Measurements from ENCODE around the gene KRI1. TPM values are rescaled to one million over a fixed set of nuclear protein-coding genes. Genes with fewer than 3 reads are reported as not detected.

Gene KRI1
- 10 to 100 TPM; 73.3 to 75.3 TPM for total RNA-seq

DNA sequence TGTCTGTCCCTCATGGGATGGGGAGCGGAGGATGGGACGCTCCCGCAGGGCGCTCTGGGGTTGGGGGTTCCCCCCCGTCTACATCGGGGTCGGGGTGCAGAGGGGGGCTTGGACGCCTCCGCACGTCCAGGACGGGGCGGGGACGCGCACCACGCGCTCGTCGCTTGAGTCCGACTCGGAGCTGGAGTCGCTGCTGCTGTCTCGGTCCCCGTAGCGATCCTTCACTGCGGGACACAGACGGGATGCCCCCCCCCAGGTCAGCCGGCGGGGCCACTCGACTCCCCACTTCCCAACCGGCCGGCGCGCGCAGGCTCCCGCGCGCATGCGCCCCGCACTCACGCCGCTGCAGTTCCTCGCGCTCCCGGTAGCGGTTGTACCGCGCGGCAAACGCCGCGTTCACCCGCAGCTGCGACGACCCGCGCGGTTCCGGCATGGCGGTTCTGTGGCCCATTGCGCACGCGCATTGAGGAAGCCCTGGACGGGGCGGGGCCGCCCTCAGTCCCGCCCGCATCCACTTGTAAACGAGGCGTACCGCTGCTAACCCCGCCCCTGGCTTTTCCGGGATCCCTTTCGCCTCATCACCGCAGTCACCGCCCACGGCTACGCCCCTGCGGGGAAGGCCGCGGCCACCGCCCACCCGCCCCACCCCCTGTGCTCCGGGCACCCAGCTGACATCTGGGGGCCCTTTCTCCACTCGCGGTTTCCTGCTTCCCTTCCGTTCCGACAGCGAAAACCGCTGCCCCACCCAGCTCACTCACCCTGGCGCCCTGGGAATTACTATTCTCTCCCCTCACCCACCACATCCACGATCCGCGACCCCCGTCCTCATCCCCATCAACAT lies at the start of gene KRI1:
Gene KRI1, minus strand, starts transcription at position 444 of the 841 bp plus-strand sequence. Its CDS starts 11 bp downstream, at position 433.
- POLR2A ChIA-PET: interaction anchor here (0.6 to 2.1 kb wide), 4 partner anchors 10 to 140 kb away, joined by 3 to 6 read pairs (median 4); no protein-coding TSS in a partner anchor
- CTCF ChIA-PET: interaction anchor here (0.6 to 3.9 kb wide), 10 partner anchors 10 to 380 kb away, joined by 3 to 26 read pairs (median 5); no protein-coding TSS in a partner anchor

DNA sequence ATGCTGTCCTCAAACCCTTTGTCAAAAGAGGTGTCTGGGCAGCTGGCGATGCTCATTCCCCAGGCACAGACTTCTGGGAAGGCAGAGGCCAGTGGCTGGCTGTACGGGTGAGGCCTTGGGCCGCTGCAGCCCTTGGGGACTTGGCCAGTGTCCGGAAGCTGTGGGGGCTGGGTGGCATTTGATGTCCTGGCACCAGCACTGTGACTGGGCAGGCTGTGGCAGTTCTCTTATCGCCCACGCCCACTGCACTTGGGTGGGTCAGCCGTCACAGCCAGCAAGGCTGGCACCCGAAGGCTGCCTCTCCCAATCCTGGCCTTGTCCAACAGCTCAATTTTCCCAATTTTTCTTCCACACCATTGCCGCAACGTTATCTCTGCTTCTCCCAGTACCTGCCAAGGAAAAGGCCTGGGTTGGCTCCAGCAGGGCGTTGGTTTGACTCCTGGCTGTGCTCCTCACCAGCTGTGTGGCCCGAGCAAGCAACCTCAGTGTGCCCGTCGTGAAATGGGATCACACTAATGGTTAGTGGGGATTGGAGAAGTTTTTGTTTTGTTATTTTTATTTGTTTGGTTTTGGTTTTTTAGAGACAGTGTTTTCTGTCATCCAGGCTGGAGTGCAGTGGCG lies 46.8 kb upstream of the KRI1 start:
- POLR2A ChIA-PET: no interaction called here

GRCh38 chr19:10611907-10612306 lies 46.1 kb upstream of the KRI1 start:
- CTCF ChIA-PET: interaction anchor here (0.9 to 1.6 kb wide), 2 partner anchors 30 to 33 kb away, joined by 4 to 11 read pairs; no protein-coding TSS in a partner anchor
- POLR2A ChIA-PET: no interaction called here

More for the DNA sequence above, 46.8 kb upstream of the KRI1 start:
- CTCF ChIA-PET: interaction anchor here (0.9 to 1.6 kb wide), 2 partner anchors 31 to 32 kb away, joined by 4 to 11 read pairs; no protein-coding TSS in a partner anchor

- POLR2A ChIA-PET: no interaction called here
- CTCF ChIA-PET: interaction anchor here (1.1 to 4.3 kb wide), 4 partner anchors 14 to 95 kb away, joined by 5 to 28 read pairs (median 16); no protein-coding TSS in a partner anchor
Observed at GRCh38 chr19:10604460-10604980, 38.7 kb upstream of the KRI1 start.

DNA sequence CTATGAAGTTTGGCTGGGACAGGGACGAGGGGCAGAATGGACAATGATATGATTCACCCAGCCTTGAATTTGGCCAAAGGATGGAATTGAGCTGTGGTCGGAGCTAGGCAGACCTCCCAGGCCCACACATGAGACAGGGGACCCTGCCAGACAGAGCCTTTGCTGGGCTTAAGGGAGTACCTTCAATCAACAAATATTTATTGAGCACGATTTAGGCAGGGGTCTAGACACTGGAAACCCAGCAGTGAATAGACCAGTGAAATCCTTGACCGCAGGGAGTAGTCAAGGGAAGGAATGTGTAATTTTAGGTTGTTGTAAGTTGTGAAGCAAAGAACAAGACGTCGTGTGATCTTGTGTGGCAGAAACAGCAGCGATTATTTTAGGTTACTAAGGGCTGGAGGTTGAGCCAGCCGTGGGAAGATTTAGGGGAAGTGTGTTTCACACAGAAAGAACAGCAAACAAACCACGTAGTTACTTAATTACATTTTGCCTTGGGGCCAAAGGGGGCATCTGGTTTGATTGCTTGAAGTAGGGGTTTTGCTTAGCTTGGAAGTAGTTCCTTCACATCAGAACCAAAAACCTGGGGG lies 38.2 kb upstream of the KRI1 start:
- ChIA-PET CTCF (interaction anchor here (1.1 to 4.3 kb wide), 5 partner anchors 15 to 95 kb away, joined by 5 to 28 read pairs (median 8); no protein-coding TSS in a partner anchor), POLR2A (interaction anchor here (0.6 to 0.8 kb wide), 2 partner anchors 22 to 105 kb away, joined by 3 to 6 read pairs; no protein-coding TSS in a partner anchor)

- POLR2A ChIA-PET: interaction anchor here (0.6 to 1.5 kb wide), 5 partner anchors 22 to 1760 kb away, joined by 3 to 6 read pairs (median 3); no protein-coding TSS in a partner anchor
- CTCF ChIA-PET: interaction anchor here (0.6 to 4.3 kb wide), 8 partner anchors 16 to 168 kb away, joined by 3 to 28 read pairs (median 5); no protein-coding TSS in a partner anchor
Observed at GRCh38 chr19:10603084-10603872, 37.5 kb upstream of the KRI1 start.

GRCh38 chr19:10602330-10603083 lies 36.7 kb upstream of the KRI1 start:
- POLR2A ChIA-PET: interaction anchor here (0.9 to 1.5 kb wide), 4 partner anchors 33 to 1761 kb away, joined by 3 to 6 read pairs (median 3); no protein-coding TSS in a partner anchor
- CTCF ChIA-PET: interaction anchor here (0.6 to 4.3 kb wide), 10 partner anchors 13 to 168 kb away, joined by 3 to 28 read pairs (median 6); no protein-coding TSS in a partner anchor

DNA sequence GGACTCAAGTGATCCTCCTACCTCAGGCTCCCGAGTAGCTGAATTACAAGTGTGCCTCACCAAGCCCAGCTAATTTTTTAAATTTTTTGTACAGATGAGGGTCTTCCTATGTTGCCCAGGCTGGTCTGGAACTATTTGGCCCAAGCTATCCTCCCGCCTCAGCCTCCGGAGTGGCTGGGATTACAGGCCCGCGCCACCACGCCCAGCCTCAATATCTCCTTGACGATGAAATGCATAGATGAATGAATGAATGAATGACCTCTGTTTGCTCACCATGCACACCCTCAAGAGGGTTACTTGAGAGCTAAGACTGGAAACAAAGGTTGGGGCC lies 36.2 kb upstream of the KRI1 start:
- POLR2A ChIA-PET: interaction anchor here (0.8 to 1.5 kb wide), 4 partner anchors 22 to 42 kb away, joined by 3 to 6 read pairs (median 3); no protein-coding TSS in a partner anchor
- CTCF ChIA-PET: interaction anchor here (0.6 to 4.3 kb wide), 7 partner anchors 13 to 72 kb away, joined by 3 to 26 read pairs (median 4); no protein-coding TSS in a partner anchor

GRCh38 chr19:10600149-10600548 lies 34.3 kb upstream of the KRI1 start:
- ChIA-PET POLR2A (no interaction called here), CTCF (interaction anchor here (0.6 kb wide), 1 partner anchor 128 kb away, joined by 3 read pairs; no protein-coding TSS in a partner anchor)

DNA sequence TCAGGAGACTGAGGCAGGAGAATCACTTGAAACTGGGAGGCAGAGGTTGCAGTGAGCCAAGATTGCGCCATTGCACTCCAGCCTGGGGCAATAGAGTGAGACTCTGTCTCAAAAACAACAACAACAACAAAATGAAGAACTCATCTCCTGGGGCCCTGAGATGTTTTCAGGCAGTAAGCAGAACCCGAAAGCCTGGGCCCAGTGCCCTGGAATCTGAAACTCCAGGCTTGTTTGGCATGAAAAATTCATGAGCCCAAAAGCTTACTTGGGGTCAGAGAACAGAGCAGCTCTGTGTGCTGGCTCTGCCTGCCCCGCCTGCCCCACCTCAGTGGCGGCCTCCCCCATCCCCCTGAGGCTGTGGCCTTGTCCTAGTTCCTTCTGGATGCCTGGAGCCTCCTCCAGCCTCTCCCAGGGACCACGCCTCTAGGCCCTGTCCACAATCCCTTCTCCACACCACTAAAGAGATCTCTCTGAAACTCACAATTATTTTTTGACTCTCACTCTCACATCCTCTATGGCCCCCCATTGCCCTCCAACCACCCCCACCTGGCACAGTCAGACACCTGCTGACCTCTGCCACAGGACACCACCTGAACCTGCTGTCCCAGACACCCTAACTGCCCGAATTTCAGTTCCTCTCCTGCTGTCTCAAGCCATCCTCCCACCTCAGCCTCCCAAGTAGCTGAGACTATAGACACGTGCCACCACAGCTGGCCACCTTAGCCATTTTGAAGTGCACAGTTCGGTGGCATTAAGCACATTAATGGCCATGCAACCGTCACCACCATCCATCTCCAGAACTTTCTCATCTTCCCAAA lies 28.2 kb upstream of the KRI1 start:
- ChIA-PET POLR2A (interaction anchor here (0.6 kb wide), 1 partner anchor 157 kb away, joined by 3 read pairs; no protein-coding TSS in a partner anchor), CTCF (no interaction called here)

- POLR2A ChIA-PET: no interaction called here
- CTCF ChIA-PET: interaction anchor here (0.6 to 0.8 kb wide), 2 partner anchors 51 to 147 kb away, joined by 3 to 4 read pairs; no protein-coding TSS in a partner anchor
Observed at GRCh38 chr19:10593148-10593547, 27.3 kb upstream of the KRI1 start.

DNA sequence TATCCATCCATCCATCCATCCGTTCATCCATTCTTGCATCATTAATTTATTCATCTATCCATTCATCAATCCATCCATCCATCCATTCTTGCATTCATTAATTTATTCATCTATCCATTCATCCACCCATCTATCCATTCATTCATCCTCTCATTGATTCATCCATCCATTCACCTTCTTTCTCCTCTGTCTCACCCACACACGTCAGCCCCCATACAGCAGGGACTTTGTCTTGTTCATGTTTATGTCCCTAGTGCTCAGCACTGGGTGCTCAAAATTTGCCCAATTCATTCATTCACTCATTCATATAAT lies 22.0 kb upstream of the KRI1 start:
- ChIA-PET POLR2A (no interaction called here), CTCF (no interaction called here)

DNA sequence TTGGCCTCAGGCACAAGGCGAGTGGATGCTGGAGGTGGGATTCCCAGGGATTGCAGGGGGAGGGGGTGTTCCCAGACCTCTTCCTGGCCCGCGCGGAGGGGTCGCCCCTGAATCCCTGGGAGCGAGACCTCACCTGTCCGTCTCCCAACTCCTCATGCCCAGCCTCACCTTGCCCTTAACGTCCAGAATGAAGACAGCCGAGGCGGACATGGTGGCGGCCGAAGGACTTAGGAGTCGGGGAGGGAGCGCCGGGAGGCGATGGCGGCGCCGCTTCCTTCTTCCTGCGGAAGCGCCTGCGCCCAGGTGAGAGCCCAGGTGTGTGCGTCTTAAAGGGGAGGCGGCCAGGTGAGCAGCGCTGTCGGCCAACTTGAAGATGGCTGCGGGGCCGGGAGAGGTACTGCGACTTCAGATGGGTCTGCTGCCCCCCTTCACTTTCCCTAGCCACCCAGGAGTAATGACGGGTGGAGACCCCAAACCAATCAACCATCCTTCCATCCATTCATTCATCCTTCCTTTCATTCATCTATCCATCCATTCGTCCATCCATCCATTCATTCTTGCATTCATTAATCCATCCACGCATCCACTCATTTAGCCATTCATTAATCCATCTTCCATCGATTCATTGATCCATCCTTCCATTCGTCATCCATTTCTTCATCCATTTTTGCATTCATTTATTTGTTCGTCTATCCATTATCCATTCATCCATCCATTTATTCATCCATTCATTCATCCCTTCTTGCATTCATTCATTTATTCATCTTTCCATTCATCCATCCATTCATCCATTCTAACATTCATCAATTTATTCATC lies 21.4 kb upstream of the KRI1 start, which contains the start of gene AP1M2:
Gene AP1M2, minus strand, starts transcription at position 291 of the 817 bp plus-strand sequence. Its CDS starts 81 bp downstream, at position 210.
- POLR2A ChIA-PET: no interaction called here
- CTCF ChIA-PET: interaction anchor here (9.7 kb wide), 1 partner anchor 59 kb away, joined by 179 read pairs; no protein-coding TSS in a partner anchor

DNA sequence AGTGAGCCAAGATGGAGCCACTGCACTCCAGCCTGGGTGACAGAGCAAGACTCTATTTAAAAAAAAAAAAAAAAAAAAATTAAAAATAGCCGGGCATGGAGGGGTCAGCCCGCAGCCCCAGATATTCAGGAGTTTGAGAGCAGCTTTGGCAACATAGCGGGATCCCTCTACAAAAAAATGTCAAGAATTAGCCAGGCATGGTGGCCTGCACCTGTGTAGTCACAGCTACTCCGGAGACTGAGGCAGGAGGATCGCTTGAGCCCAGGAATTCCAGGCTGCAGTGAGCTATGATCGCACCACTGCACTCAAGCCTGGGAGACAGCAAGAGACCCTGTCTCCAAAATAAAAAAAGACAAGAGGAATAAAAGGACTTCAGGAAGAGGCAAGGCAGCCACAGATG lies 20.6 kb upstream of the KRI1 start:
- ChIA-PET POLR2A (interaction anchor here (0.6 kb wide), 1 partner anchor 107 kb away, joined by 3 read pairs; no protein-coding TSS in a partner anchor), CTCF (interaction anchor here (0.6 to 9.7 kb wide), 3 partner anchors 60 to 166 kb away, joined by 3 to 179 read pairs (median 3); no protein-coding TSS in a partner anchor)

DNA sequence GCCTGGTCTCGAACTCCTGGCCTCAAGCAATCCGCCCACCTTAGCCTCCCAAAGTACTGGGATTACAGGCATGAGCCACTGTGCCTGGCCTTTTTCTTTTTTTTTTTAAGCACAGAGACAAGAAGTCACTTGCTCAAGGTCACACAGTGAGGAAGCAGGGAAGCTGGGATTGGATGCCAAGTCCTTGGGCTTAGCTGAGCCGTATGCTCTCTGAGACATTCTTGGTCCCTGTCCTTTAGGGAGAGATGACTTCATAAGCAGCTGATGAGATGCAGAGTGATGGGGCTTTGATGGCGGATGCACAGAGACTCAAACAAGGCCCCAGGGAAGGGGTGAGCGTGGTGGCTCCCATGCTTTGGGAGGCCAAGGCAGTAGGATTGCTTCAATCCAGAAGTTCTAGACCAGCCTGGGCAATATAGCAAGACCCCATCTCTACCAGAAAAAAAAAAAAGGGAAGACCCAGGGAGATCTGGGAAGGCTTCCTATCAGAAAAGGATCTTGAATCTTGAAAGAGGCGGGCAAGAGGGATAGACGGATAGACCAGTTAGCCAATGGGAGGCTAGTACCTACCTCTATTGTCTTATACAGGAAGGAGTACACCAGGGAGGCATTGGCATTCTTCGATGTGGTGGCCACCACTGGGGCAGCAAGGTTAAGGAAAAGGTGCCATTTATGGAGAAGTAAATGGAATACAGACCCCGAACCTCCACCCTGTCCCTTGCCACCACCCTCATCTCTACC lies 17.4 kb upstream of the KRI1 start:
- ChIA-PET POLR2A (no interaction called here), CTCF (interaction anchor here (4.7 to 9.7 kb wide), 2 partner anchors 63 to 117 kb away, joined by 76 to 179 read pairs; partner anchors contain the start of gene QTRT1)

Data from activated CD8-positive, alpha-beta memory T cell treated with anti-CD3 and anti-CD28 coated beads for 36 hours (primary cell).